Measurements from ENCODE around the gene SYT2.
"Not testable (repeated sequence)": the region's sequence is repeated elsewhere in the genome, so short reads cannot be mapped to it uniquely, and the experiment has no call there.

The SYT2 gene

DNA sequence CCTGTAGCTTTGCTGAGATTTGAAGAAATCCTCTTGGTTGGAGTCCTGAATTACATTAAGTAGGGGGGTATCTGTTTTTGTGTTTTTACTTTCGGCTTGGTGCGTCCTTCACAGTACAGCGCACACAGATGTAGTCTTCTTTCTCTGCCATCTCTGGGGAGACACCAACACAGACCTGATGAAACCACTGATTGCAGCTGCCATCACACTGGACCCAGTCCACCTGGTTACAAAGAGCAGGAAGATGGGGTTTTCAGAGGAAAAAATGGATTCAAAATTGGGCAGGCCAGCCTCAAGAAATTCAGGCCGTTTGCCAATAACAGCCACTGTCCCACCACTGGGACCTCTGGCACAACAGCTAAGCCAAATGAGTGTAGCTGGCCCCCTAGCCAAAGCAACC lies 18.7 kb upstream of the SYT2 start:
- H3K4me3 ChIP-seq (ENCODE audit: low read length): no peak overlapping the region
- WGBS (ENCODE audit: insufficient coverage, insufficient read length): no CpG with 5 or more reads among the region's 4 CpGs
- peaks cover 44% of the 10 kb centered on the region for H3K36me3 ChIP-seq (ENCODE audit: control insufficient read depth, insufficient read depth, low read length)
- no peaks in the 10 kb centered on the region for H3K4me1 ChIP-seq (ENCODE audit: control insufficient read depth, insufficient read depth, low read length)
- no peak for DNase-seq (ENCODE audit: low read depth, low spot score)
- no peaks in the 10 kb centered on the region for H3K9me3 ChIP-seq (ENCODE audit: control insufficient read depth, insufficient read depth, low read length)
- H3K27ac ChIP-seq (ENCODE audit: low read length): no peak overlapping the region
- H3K27me3 ChIP-seq (ENCODE audit: control insufficient read depth, insufficient read depth, low read length): no peaks in the 10 kb centered on the region

- no peak for DNase-seq (ENCODE audit: low read depth, low spot score)
- Histone ChIP-seq H3K36me3 (ENCODE audit: control insufficient read depth, insufficient read depth, low read length) (peaks cover 26% of the 10 kb centered on the region), H3K27ac (ENCODE audit: low read length) (no peak overlapping the region), H3K4me3 (ENCODE audit: low read length) (no peak overlapping the region), H3K4me1 (ENCODE audit: control insufficient read depth, insufficient read depth, low read length) (no peaks in the 10 kb centered on the region), H3K27me3 (ENCODE audit: control insufficient read depth, insufficient read depth, low read length) (no peaks in the 10 kb centered on the region), H3K9me3 (ENCODE audit: control insufficient read depth, insufficient read depth, low read length) (no peaks in the 10 kb centered on the region)
- WGBS (ENCODE audit: insufficient coverage, insufficient read length): no CpG with 5 or more reads among the region's 3 CpGs
These were observed 15.3 kb upstream of the SYT2 start for GRCh38 chr1:202725526-202725925.

DNA sequence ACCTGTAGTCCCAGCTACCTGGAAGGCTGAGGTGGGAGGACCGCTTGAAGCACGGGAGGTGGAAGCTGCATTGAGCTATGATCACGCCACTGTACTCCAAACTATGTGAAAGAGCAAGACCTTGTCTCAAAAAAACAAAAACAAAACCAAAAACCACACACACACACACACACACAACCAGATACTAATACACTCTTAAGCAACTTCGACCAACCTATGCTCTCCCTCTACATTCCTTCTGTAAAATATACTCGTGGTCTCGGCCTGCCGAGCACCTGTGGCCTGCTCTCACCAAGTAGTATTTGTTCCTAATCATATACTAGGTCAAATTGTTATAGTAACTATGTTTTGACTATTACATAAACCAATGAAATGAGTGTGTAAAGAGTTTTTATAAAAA lies 13.5 kb upstream of the SYT2 start:
- no peaks in the 10 kb centered on the region for H3K9me3 ChIP-seq (ENCODE audit: control insufficient read depth, insufficient read depth, low read length)
- H3K36me3 ChIP-seq (ENCODE audit: control insufficient read depth, insufficient read depth, low read length): peaks cover 12% of the 10 kb centered on the region; the same call in 1 of the 2 replicates
- H3K27ac ChIP-seq (ENCODE audit: low read length): no peak overlapping the region
- no peak for DNase-seq (ENCODE audit: low read depth, low spot score)
- no peaks in the 10 kb centered on the region for H3K4me1 ChIP-seq (ENCODE audit: control insufficient read depth, insufficient read depth, low read length)
- H3K27me3 ChIP-seq (ENCODE audit: control insufficient read depth, insufficient read depth, low read length): no peaks in the 10 kb centered on the region
- no peak overlapping the region for H3K4me3 ChIP-seq (ENCODE audit: low read length)
- WGBS (ENCODE audit: insufficient coverage, insufficient read length): no CpG with 5 or more reads among the region's 7 CpGs

DNA sequence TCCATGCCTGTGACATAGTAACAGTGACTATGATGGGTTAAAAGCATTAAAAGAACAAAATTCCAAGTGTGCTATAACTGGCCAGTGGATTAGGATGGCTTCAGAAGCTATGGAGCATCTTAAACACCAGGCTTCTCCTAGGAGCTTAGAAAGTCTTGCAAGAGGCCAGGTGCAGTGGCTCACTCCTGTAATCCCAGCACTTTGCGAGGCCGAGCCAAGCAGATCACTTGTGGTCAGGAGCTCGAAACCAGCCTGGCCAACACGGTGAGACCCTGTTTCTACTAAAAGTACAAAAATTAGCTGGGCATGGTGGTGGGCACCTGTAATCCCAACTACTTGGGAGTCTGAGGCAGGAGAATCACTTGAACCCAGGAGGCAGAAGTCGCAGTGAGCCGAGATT lies 12.8 kb upstream of the SYT2 start:
- H3K4me1 ChIP-seq (ENCODE audit: control insufficient read depth, insufficient read depth, low read length); H3K9me3 ChIP-seq (ENCODE audit: control insufficient read depth, insufficient read depth, low read length); DNase-seq (ENCODE audit: low read depth, low spot score); H3K27ac ChIP-seq (ENCODE audit: low read length); H3K4me3 ChIP-seq (ENCODE audit: low read length); H3K36me3 ChIP-seq (ENCODE audit: control insufficient read depth, insufficient read depth, low read length); H3K27me3 ChIP-seq (ENCODE audit: control insufficient read depth, insufficient read depth, low read length): not testable (repeated sequence)
- WGBS (ENCODE audit: insufficient coverage, insufficient read length): no CpG with 5 or more reads among the region's 6 CpGs

GRCh38 chr1:202716654-202717053 lies 6.4 kb upstream of the SYT2 start:
- Histone ChIP-seq H3K9me3 (ENCODE audit: control insufficient read depth, insufficient read depth, low read length) (no peaks in the 10 kb centered on the region), H3K27me3 (ENCODE audit: control insufficient read depth, insufficient read depth, low read length) (no peaks in the 10 kb centered on the region), H3K4me1 (ENCODE audit: control insufficient read depth, insufficient read depth, low read length) (peaks cover 9% of the 10 kb centered on the region), H3K36me3 (ENCODE audit: control insufficient read depth, insufficient read depth, low read length) (no peaks in the 10 kb centered on the region), H3K27ac (ENCODE audit: low read length) (no peak overlapping the region), H3K4me3 (ENCODE audit: low read length) (no peak overlapping the region)
- WGBS (ENCODE audit: insufficient coverage, insufficient read length): no CpG with 5 or more reads among the region's 2 CpGs
- DNase-seq (ENCODE audit: low read depth, low spot score): no peak

- not testable (repeated sequence) for H3K4me3 ChIP-seq (ENCODE audit: low read length); H3K9me3 ChIP-seq (ENCODE audit: control insufficient read depth, insufficient read depth, low read length); H3K27me3 ChIP-seq (ENCODE audit: control insufficient read depth, insufficient read depth, low read length); H3K36me3 ChIP-seq (ENCODE audit: control insufficient read depth, insufficient read depth, low read length); DNase-seq (ENCODE audit: low read depth, low spot score); H3K27ac ChIP-seq (ENCODE audit: low read length)
- no CpG with 5 or more reads among the region's 1 CpG for WGBS (ENCODE audit: insufficient coverage, insufficient read length)
- H3K4me1 ChIP-seq (ENCODE audit: control insufficient read depth, insufficient read depth, low read length): peaks cover 11% of the 10 kb centered on the region
These were observed 3.9 kb upstream of the SYT2 start for GRCh38 chr1:202714202-202714601.

- no CpG with 5 or more reads among the region's 4 CpGs for WGBS (ENCODE audit: insufficient coverage, insufficient read length)
- no peak overlapping the region for H3K27ac ChIP-seq (ENCODE audit: low read length)
- DNase-seq (ENCODE audit: low read depth, low spot score): no peak
- H3K36me3 ChIP-seq (ENCODE audit: control insufficient read depth, insufficient read depth, low read length): no peaks in the 10 kb centered on the region
- peaks cover 14% of the 10 kb centered on the region for H3K4me1 ChIP-seq (ENCODE audit: control insufficient read depth, insufficient read depth, low read length)
- H3K27me3 ChIP-seq (ENCODE audit: control insufficient read depth, insufficient read depth, low read length): peaks cover 2% of the 10 kb centered on the region; the same call in 1 of the 2 replicates
- H3K9me3 ChIP-seq (ENCODE audit: control insufficient read depth, insufficient read depth, low read length): no peaks in the 10 kb centered on the region
- H3K4me3 ChIP-seq (ENCODE audit: low read length): no peak overlapping the region
These were observed 2.9 kb upstream of the SYT2 start for GRCh38 chr1:202713110-202713509.

DNA sequence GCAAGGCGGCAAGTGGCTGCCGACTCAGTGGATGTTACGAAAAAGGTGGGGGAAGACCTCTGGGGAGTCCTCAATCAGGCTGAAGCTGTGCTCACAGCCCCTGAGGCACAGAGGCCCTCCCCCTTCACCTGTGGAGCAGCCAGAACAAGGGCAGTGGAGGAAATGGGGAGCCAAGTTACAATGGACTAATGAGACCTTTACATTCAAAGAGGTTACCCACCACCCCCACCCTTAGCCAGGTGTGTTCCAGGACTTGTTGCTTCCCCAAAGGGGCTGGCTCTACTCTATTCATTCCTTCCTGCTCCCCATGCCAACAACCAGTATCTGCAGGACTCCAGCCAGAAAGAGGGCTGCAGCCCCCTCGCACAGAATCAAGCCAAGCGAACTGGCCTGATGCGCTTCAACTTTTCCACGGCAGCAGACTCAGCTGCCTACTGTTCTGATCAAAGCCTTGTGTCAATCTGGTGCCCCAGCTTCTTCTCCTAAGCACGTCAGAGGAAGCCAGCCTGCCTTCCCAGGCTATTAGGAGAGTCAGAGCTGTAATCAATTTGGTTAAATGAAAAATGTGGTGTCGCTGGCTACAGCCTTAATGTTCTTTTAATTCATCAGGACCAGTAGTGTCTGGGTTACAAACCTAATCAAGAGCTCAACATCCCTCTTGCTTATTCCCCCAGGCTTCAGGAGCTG lies 1.8 kb upstream of the SYT2 start:
- H3K4me1 ChIP-seq (ENCODE audit: control insufficient read depth, insufficient read depth, low read length): peaks cover 14% of the 10 kb centered on the region
- H3K36me3 ChIP-seq (ENCODE audit: control insufficient read depth, insufficient read depth, low read length): no peaks in the 10 kb centered on the region
- H3K4me3 ChIP-seq (ENCODE audit: low read length): no peak overlapping the region
- peaks cover 3% of the 10 kb centered on the region; the same call in 1 of the 2 replicates for H3K27me3 ChIP-seq (ENCODE audit: control insufficient read depth, insufficient read depth, low read length)
- DNase-seq (ENCODE audit: low read depth, low spot score): peak; percentile 37
- H3K27ac ChIP-seq (ENCODE audit: low read length): no peak overlapping the region
- WGBS (ENCODE audit: insufficient coverage, insufficient read length): no CpG with 5 or more reads among the region's 9 CpGs
- no peaks in the 10 kb centered on the region for H3K9me3 ChIP-seq (ENCODE audit: control insufficient read depth, insufficient read depth, low read length)

DNA sequence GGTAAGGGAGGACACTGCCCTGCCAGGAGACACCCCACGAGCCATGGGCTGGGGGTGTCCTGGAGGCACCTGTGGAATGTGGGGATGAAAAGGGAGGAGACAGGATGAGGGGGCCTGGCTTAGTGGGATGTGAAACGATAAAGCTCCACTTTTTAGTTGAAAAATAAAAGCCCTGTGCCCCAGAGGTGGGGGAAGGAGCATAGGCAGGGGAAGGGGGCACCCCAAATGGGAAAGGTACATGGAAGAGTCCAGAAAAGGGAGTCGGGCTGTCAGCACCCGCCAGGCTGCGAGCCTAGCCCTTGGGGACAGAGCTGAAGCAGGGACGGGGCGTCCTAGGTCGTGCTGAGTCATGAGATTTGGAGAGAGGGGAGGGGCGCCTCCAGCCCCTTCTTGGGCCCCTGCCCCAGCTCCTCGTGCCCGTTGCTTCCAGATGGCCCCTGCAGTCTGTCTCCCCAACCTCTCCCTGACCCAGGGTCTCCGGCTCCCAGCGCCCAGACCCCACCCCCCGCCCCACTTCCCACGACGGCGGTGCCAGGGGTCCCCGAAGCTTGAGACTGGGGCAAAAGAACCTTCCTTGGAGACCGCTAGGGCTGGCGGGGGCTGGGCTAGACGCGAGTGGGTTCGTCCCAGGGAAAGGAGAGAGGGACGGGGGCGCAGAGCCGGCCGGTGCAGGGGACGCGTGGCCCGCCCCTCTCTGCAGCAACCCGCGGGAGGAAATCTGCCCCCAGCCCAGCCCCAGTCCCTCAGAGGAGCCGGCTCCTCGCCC lies 795 bp downstream of the SYT2 start:
- Histone ChIP-seq H3K4me3 (ENCODE audit: low read length) (peak overlapping the region; percentile 55; the same call in 1 of the 2 replicates), H3K27ac (ENCODE audit: low read length) (no peak overlapping the region), H3K4me1 (ENCODE audit: control insufficient read depth, insufficient read depth, low read length) (peaks cover 14% of the 10 kb centered on the region), H3K27me3 (ENCODE audit: control insufficient read depth, insufficient read depth, low read length) (peaks cover 3% of the 10 kb centered on the region; the same call in 1 of the 2 replicates), H3K9me3 (ENCODE audit: control insufficient read depth, insufficient read depth, low read length) (no peaks in the 10 kb centered on the region), H3K36me3 (ENCODE audit: control insufficient read depth, insufficient read depth, low read length) (no peaks in the 10 kb centered on the region)
- no peak for DNase-seq (ENCODE audit: low read depth, low spot score)
- WGBS (ENCODE audit: insufficient coverage, insufficient read length): no CpG with 5 or more reads among the region's 34 CpGs

DNA sequence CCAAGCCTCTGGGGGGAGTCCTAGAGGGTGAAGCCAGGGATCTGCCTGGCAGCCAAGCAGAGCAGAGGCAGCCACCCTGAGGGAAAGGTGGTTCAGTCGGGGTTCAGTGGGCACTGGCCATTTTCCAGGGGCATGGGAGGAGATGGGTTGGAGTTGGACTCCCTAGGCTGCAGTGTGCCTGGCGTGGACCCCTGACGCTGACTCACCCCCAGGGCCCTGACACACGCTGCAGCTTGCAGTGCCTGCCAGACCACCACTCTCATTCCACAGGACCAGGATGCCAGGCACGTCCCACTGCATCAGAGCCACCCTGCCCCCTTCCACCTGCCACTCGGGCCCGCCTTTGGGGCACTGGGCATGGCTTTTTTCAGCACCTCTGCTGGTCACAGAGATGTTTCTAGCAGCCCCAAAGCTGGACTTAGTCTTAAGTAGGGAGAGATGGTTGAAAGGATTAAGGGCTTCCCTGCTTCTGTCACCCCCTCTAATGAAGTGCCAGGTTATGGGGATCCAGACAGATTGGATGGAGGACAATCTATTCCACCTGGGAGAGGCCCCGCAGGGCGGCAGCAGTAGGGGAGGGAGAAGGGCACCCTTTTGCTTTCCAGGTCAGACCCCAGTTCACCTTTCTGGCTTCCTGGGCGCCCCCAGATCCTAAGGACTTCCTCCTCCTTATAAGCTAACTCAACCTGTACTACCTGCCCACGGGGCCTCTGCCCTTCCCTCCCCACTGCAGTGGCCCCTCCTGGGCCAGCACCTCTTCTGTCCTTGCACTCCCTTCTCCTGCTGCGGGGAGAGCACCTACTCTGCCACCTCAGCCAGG lies 1.6 kb downstream of the SYT2 start:
- H3K36me3 ChIP-seq (ENCODE audit: control insufficient read depth, insufficient read depth, low read length): no peaks in the 10 kb centered on the region
- H3K9me3 ChIP-seq (ENCODE audit: control insufficient read depth, insufficient read depth, low read length): no peaks in the 10 kb centered on the region
- no peak for DNase-seq (ENCODE audit: low read depth, low spot score)
- H3K4me1 ChIP-seq (ENCODE audit: control insufficient read depth, insufficient read depth, low read length): peaks cover 14% of the 10 kb centered on the region
- no peak overlapping the region for H3K4me3 ChIP-seq (ENCODE audit: low read length)
- peaks cover 3% of the 10 kb centered on the region; the same call in 1 of the 2 replicates for H3K27me3 ChIP-seq (ENCODE audit: control insufficient read depth, insufficient read depth, low read length)
- H3K27ac ChIP-seq (ENCODE audit: low read length): no peak overlapping the region
- WGBS (ENCODE audit: insufficient coverage, insufficient read length): no CpG with 5 or more reads among the region's 12 CpGs
